ENCODE measurements around the gene GTF2E1. TPM values are rescaled to one million over a fixed set of nuclear protein-coding genes. Genes with fewer than 3 reads are reported as not detected.
A peak's percentile ranks its signal among the peaks of the same experiment; 100 is the strongest.
"Not testable (repeated sequence)": the region's sequence is repeated elsewhere in the genome, so short reads cannot be mapped to it uniquely, and the experiment has no call there.

The GTF2E1 gene
- polyA plus RNA-seq (ENCODE audit: insufficient read depth in 1 of 5, insufficient read length in 5 of 5, low replicate concordance in 1 of 5), result 10 to 100 TPM; 11.7 to 14.6 (median 13.2) TPM
- long read RNA-seq, donor 1, partial matches to known transcripts, result 0 of 5 reads
- long read RNA-seq, donor 1, other reads (novel, unspliced or antisense), result 0 of 5 reads
- long read RNA-seq, donor 2, transcript GTF2E1-201 (5 exons, 3,012 nt), result major isoform, 6 of 6 reads
- long read RNA-seq, donor 2, partial matches to known transcripts, result 0 of 6 reads
- long read RNA-seq, donor 2, other reads (novel, unspliced or antisense), result 0 of 6 reads
- long read RNA-seq, donor 3, partial matches to known transcripts, result 8 of 10 reads
- long read RNA-seq, donor 3, other reads (novel, unspliced or antisense), result 0 of 10 reads
- long read RNA-seq, donor 4, partial matches to known transcripts, result 0 of 3 reads
- long read RNA-seq, donor 4, other reads (novel, unspliced or antisense), result 0 of 3 reads
- long read RNA-seq, donor 5, partial matches to known transcripts, result 0 of 3 reads
- long read RNA-seq, donor 5, other reads (novel, unspliced or antisense), result 0 of 3 reads
- long read RNA-seq, donor 6, partial matches to known transcripts, result 0 of 4 reads
- long read RNA-seq, donor 6, other reads (novel, unspliced or antisense), result 0 of 4 reads
- long read RNA-seq, donor 7, partial matches to known transcripts, result 0 of 3 reads
- long read RNA-seq, donor 7, other reads (novel, unspliced or antisense), result 0 of 3 reads
- long read RNA-seq, donor 8, partial matches to known transcripts, result 0 of 1 reads
- long read RNA-seq, donor 8, other reads (novel, unspliced or antisense), result 0 of 1 reads

GRCh38 chr3:120742198-120742848 lies at the start of gene GTF2E1, which contains the start of gene RABL3:
Gene GTF2E1 (plus strand): TSS chr3:120742744. CDS start chr3:120750553, 7,809 bp downstream.
Gene RABL3 (minus strand): TSS chr3:120742516. CDS start chr3:120742507, 9 bp downstream.
- DNase-seq, result peak; percentile 97 to 98

GRCh38 chr3:120693439-120694171 lies 48.9 kb upstream of the GTF2E1 start:
- DNase-seq, result no peak

- no peak for DNase-seq
These were observed 43.2 kb upstream of the GTF2E1 start for GRCh38 chr3:120699333-120699732.

- no peak for DNase-seq
These were observed 36.5 kb upstream of the GTF2E1 start for GRCh38 chr3:120705884-120706582.

- no peak for DNase-seq
These were observed 35.6 kb upstream of the GTF2E1 start for GRCh38 chr3:120706950-120707349.

- DNase-seq, result no peak
These were observed 34.1 kb upstream of the GTF2E1 start for GRCh38 chr3:120708408-120708807.

- DNase-seq, result no peak
These were observed 32.2 kb upstream of the GTF2E1 start for GRCh38 chr3:120710369-120710768.

- DNase-seq, result no peak
These were observed 29.3 kb upstream of the GTF2E1 start for GRCh38 chr3:120713262-120713661.

GRCh38 chr3:120719167-120719834 lies 23.2 kb upstream of the GTF2E1 start:
- DNase-seq, result not testable (repeated sequence)

GRCh38 chr3:120726791-120727190 lies 15.8 kb upstream of the GTF2E1 start:
- DNase-seq, result no peak

- DNase-seq, result no peak
These were observed 11.7 kb upstream of the GTF2E1 start for GRCh38 chr3:120730576-120731542.

- not testable (repeated sequence) for DNase-seq
These were observed 4.5 kb upstream of the GTF2E1 start for GRCh38 chr3:120738006-120738405.

GRCh38 chr3:120741320-120741719 lies 1.2 kb upstream of the GTF2E1 start:
- DNase-seq, result no peak

- no peak for DNase-seq
These were observed 727 bp upstream of the GTF2E1 start for GRCh38 chr3:120741837-120742197.

- no peak for DNase-seq
These were observed 363 bp downstream of the GTF2E1 start for GRCh38 chr3:120742849-120743365.

GRCh38 chr3:120743556-120744195 lies 1.1 kb downstream of the GTF2E1 start:
- peak in 1 of 2 donors; percentile 6 for DNase-seq

GRCh38 chr3:120745466-120745865 lies 2.9 kb downstream of the GTF2E1 start:
- no peak for DNase-seq

- DNase-seq, result no peak
These were observed 7.3 kb downstream of the GTF2E1 start for GRCh38 chr3:120749843-120750242.
